Hepatocyte (in vitro differentiated cells): ENCODE data around the gene ACOX3. TPM values are rescaled to one million over a fixed set of nuclear protein-coding genes. Genes with fewer than 3 reads are reported as not detected.

Experiments
- DNase-seq: peaks from one replicate; pipeline ENCODE4 v3.0.0-alpha.2; 2016; ENCODE audit warnings: low spot score
- H2AFZ ChIP-seq: fragments of 200-600 bp; sonication (generic); 2 replicates; pipeline ENCODE4 v1.6.0; 2016; ENCODE audit warnings: antibody characterized with exemption, mild to moderate bottlenecking
- H3K27ac ChIP-seq: fragments of 200-600 bp; sonication (generic); 2 replicates; pipeline ENCODE4 v1.5.1; 2016; ENCODE audit warnings: mild to moderate bottlenecking
- H3K27me3 ChIP-seq: fragments of 200-600 bp; sonication (generic); 2 replicates; pipeline ENCODE4 v1.6.1; 2016
- H3K36me3 ChIP-seq: fragments of 200-600 bp; sonication (generic); replicated peaks from 2 replicates; pipeline ENCODE4 v1.5.1; 2016; ENCODE audit warnings: low read depth; ENCODE audit not compliant: insufficient read depth
- H3K4me1 ChIP-seq: fragments of 200-600 bp; sonication (generic); 2 replicates; pipeline ENCODE4 v1.5.1; 2016; ENCODE audit warnings: mild to moderate bottlenecking, moderate library complexity; ENCODE audit not compliant: insufficient read depth
- H3K4me2 ChIP-seq: fragments of 200-600 bp; sonication (generic); 2 replicates; pipeline ENCODE4 v1.6.0; 2016
- H3K4me3 ChIP-seq: fragments of 200-600 bp; sonication (generic); 2 replicates; pipeline ENCODE4 v1.5.1; 2016; ENCODE audit warnings: mild to moderate bottlenecking
- H3K79me2 ChIP-seq: fragments of 200-600 bp; sonication (generic); 2 replicates; pipeline ENCODE4 v1.6.0; 2017; ENCODE audit warnings: mild to moderate bottlenecking
- H3K9me2 ChIP-seq: fragments of 200-600 bp; sonication (generic); replicated peaks from 2 replicates; pipeline ENCODE4 v1.6.0; 2017; ENCODE audit warnings: mild to moderate bottlenecking; ENCODE audit not compliant: insufficient read depth
- H3K9me3 ChIP-seq: fragments of 200-600 bp; sonication (generic); 2 replicates; pipeline ENCODE4 v1.5.1; 2016; ENCODE audit warnings: low read depth, mild to moderate bottlenecking
- H4K20me1 ChIP-seq: fragments of 200-600 bp; sonication (generic); 2 replicates; pipeline ENCODE4 v1.6.0; 2016; ENCODE audit warnings: mild to moderate bottlenecking; ENCODE audit not compliant: insufficient read depth, poor library complexity, severe bottlenecking
- EZH2 ChIP-seq: fragments of 200-600 bp; sonication (generic); IDR thresholded peaks from 2 replicates; pipeline ENCODE4 v1.6.1; 2016; ENCODE audit warnings: antibody characterized with exemption, mild to moderate bottlenecking, borderline replicate concordance
- EZH2phosphoT487 ChIP-seq: fragments of 200-600 bp; sonication (generic); IDR thresholded peaks from one replicate; pipeline ENCODE4 v1.6.1; 2018; ENCODE audit warnings: antibody characterized with exemption, mild to moderate bottlenecking, low read depth, moderate library complexity; ENCODE audit not compliant: unreplicated experiment, severe bottlenecking
- WGBS: methylation state at CpG from one replicate; pipeline ENCODE4 v1.1.6; 2016; ENCODE audit warnings: low lambda C conversion rate; ENCODE audit errors: missing lambda C conversion rate; 5-methylcytosine and 5-hydroxymethylcytosine counted together
- polyA plus RNA-seq: library from polyadenylated mRNA; unstranded; fragments of >200 nt; fragmentation: Nextera tagmentation; extraction: Ambion mirVana; gene quantifications from 2 replicates; pipeline ENCODE4 v1.2.1, GENCODE V29; 2016
- total RNA-seq: library from RNA; depleted of rRNA; stranded (reverse); fragments of >200 nt; gene quantifications from 2 replicates; pipeline ENCODE4 v1.2.3, GENCODE V29; 2014
- TF ChIP-seq, protein P1 (sequence below): fragments of 200-600 bp; sonication (generic); IDR thresholded peaks from 2 replicates; pipeline ENCODE4 v1.5.1; 2016; ENCODE audit warnings: antibody characterized with exemption, mild to moderate bottlenecking; ENCODE audit not compliant: poor library complexity

The ACOX3 gene
- total and polyA plus RNA-seq, 2 experiments from 2014 or later, result 17.6 to 22.5 TPM

DNA sequence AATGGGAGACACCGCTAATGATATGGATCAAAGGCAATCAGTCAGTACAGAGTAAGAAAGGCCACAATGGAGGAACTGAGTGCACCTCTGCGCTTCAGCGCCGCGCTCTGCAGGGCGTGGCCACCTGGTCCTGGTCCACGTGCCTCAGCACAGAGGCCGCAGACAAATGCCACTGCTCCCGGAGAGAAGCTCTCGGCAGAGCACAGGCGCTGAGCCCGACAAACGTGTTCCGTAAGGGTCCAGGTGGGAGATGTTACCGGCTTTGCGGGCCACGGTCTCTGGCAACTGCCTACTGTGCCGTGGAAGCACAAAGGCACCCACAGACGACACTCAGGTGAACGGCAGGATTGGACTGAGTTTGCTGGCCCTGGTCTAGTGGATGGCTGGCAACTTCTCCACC, 68.9 kb downstream of the ACOX3 start:
- Histone ChIP-seq H3K4me1 (no peaks in the 10 kb centered on the region), H3K36me3 (no peaks in the 10 kb centered on the region), H3K27ac (no peak overlapping the region), H3K4me2 (no peak overlapping the region), H4K20me1 (no peaks in the 10 kb centered on the region), H3K79me2 (no peaks in the 10 kb centered on the region), H3K9me3 (no peaks in the 10 kb centered on the region), H3K9me2 (no peaks in the 10 kb centered on the region), H2AFZ (no peak overlapping the region), H3K4me3 (no peak overlapping the region), H3K27me3 (no peaks in the 10 kb centered on the region)
- DNase-seq, result no peak
- TF ChIP-seq EZH2phosphoT487 (no peak), EZH2 (no peak)
- TF ChIP-seq, protein P1, sequence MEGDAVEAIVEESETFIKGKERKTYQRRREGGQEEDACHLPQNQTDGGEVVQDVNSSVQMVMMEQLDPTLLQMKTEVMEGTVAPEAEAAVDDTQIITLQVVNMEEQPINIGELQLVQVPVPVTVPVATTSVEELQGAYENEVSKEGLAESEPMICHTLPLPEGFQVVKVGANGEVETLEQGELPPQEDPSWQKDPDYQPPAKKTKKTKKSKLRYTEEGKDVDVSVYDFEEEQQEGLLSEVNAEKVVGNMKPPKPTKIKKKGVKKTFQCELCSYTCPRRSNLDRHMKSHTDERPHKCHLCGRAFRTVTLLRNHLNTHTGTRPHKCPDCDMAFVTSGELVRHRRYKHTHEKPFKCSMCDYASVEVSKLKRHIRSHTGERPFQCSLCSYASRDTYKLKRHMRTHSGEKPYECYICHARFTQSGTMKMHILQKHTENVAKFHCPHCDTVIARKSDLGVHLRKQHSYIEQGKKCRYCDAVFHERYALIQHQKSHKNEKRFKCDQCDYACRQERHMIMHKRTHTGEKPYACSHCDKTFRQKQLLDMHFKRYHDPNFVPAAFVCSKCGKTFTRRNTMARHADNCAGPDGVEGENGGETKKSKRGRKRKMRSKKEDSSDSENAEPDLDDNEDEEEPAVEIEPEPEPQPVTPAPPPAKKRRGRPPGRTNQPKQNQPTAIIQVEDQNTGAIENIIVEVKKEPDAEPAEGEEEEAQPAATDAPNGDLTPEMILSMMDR, result no peak
- 96% methylated on average over 20 of the region's 20 CpGs for WGBS

DNA sequence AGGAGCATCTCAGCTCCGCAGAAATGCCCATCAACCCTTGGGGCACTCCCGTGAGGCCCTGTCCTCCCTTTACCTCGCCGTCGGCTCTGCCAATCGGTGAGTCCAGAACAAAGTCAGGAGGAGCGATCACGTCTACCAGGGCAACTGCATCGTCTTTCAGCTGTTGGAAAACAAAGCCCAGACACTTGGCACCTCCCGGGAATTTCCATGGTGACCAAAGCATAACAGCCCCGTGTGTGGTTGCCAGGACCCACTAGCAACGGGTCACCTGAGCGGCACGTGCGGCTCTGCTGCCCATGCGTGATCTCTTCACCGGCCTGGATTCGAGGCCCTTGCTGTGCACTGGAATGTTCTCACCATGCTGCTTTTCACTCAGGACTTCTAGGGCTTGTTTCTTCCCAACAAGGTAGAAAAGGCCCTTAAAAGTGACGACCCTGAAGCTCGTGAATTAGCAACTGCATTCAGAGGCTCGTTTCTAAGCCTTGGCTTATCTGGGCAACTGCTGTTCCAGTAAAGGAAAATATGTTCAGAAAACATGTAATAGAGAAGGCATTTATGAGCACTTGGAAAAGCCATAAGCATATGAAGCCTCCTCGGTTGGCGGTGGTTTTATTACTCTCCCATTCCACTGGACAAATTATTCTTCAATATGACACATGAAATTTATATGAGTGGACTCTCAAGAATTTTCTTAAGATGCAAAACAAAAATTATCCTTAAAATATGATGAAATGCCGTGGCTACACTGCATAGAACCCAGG, 69.5 kb downstream of the ACOX3 start:
- no peaks in the 10 kb centered on the region for H3K4me1 ChIP-seq
- H4K20me1 ChIP-seq, result no peaks in the 10 kb centered on the region
- H3K27me3 ChIP-seq, result no peaks in the 10 kb centered on the region
- no peak overlapping the region for H3K27ac ChIP-seq
- H3K4me2 ChIP-seq, result no peak overlapping the region
- no peaks in the 10 kb centered on the region for H3K9me2 ChIP-seq
- 86% methylated on average over 24 of the region's 24 CpGs for WGBS
- H2AFZ ChIP-seq, result no peak overlapping the region
- H3K9me3 ChIP-seq, result no peaks in the 10 kb centered on the region
- no peak for TF ChIP-seq EZH2phosphoT487
- TF ChIP-seq, protein P1, result no peak
- TF ChIP-seq EZH2, result no peak
- H3K36me3 ChIP-seq, result no peaks in the 10 kb centered on the region
- DNase-seq, result no peak
- no peak overlapping the region for H3K4me3 ChIP-seq
- no peaks in the 10 kb centered on the region for H3K79me2 ChIP-seq

DNA sequence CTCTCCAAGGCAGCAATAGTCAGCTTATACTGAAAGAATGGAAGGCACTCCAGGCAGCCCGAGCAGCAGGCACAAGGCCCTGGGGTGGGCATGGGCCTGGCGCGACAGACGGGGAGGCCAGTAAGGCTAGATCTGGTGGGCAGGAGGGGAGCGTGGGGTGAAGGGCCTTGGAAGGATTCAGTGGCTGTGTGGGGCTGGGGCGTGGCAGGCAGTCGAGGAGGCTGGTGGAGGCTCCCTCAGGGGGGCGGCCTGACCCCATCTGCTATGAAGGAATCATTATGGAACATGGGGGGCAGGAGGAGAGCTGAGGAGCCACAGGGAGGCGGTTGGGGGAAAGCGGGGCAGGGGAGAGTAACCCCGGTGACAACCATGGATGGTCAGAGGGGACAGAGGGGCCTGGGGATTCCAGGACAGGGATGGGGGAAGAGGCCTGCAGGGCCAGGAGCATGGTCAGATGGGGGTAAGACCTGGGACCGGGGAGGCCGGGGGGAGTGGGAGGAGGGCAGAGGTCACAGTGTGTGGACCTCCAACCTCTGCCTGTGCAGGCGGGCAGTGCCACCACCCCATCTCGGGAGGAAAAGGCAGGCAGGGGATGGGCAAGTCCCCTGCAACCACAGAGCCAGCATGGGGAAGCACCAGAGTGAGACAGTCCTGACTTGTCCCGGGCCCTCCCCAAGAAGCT, 70.3 kb downstream of the ACOX3 start:
- no peak overlapping the region for H2AFZ ChIP-seq
- H4K20me1 ChIP-seq, result no peaks in the 10 kb centered on the region
- WGBS, result 97% methylated on average over 8 of the region's 16 CpGs
- no peak overlapping the region for H3K27ac ChIP-seq
- no peaks in the 10 kb centered on the region for H3K9me2 ChIP-seq
- no peaks in the 10 kb centered on the region for H3K4me1 ChIP-seq
- no peaks in the 10 kb centered on the region for H3K9me3 ChIP-seq
- no peaks in the 10 kb centered on the region for H3K27me3 ChIP-seq
- no peaks in the 10 kb centered on the region for H3K36me3 ChIP-seq
- no peaks in the 10 kb centered on the region for H3K79me2 ChIP-seq
- no peak overlapping the region for H3K4me3 ChIP-seq
- no peak overlapping the region for H3K4me2 ChIP-seq
- no peak for DNase-seq
- TF ChIP-seq EZH2phosphoT487 (no peak), EZH2 (no peak)
- TF ChIP-seq, protein P1, result no peak
